Body of pancreas (tissue), 4 donors: Measurements from ENCODE around the gene PRG2.

Experiments used
- POLR2A ChIP-seq, 3 donors: fragments of 450-650 bp; IDR thresholded peaks; one replicate each; pipeline ENCODE4 v1.6.1; 2016; ENCODE audit warnings: antibody characterized with exemption in 3 of 3, mild to moderate bottlenecking in 2 of 3
- TF ChIP-seq, protein P1 (sequence below), 7 experiments: fragments of 450-650 bp in 4 of 7; fragments of 200-600 bp in 3 of 7; sonication (generic) in 3 of 7; IDR thresholded peaks; one replicate each; pipeline ENCODE4 v1.5.1; 2016 to 2019; ENCODE audit warnings: antibody characterized with exemption in 7 of 7

DNA sequence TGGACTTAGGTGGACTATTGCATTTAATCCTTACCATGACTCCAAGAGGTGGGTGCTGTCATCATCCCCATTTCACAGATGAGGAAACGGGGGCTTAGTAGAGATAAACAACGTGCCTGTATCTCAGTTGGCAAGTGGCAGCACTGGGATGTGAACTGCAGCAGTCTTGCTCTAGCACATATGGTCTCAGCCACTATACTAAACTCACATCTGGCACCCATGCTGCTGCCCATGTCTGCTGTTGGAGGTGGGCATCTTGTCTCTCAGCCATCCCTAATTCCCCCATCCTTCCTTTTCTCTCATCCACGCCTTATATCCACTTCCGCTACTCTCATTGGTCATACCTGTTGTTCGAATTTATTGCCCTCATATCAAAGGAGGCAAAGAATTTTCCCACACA is 13.3 kb downstream of the PRG2 start:
- TF ChIP-seq, protein P1, sequence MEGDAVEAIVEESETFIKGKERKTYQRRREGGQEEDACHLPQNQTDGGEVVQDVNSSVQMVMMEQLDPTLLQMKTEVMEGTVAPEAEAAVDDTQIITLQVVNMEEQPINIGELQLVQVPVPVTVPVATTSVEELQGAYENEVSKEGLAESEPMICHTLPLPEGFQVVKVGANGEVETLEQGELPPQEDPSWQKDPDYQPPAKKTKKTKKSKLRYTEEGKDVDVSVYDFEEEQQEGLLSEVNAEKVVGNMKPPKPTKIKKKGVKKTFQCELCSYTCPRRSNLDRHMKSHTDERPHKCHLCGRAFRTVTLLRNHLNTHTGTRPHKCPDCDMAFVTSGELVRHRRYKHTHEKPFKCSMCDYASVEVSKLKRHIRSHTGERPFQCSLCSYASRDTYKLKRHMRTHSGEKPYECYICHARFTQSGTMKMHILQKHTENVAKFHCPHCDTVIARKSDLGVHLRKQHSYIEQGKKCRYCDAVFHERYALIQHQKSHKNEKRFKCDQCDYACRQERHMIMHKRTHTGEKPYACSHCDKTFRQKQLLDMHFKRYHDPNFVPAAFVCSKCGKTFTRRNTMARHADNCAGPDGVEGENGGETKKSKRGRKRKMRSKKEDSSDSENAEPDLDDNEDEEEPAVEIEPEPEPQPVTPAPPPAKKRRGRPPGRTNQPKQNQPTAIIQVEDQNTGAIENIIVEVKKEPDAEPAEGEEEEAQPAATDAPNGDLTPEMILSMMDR (IDR thresholded peaks at IDR 0.05), result no peak
- TF ChIP-seq POLR2A (IDR thresholded peaks at IDR 0.05), result no peak
